ENCODE measurements around the gene CACNA1C.

DNA sequence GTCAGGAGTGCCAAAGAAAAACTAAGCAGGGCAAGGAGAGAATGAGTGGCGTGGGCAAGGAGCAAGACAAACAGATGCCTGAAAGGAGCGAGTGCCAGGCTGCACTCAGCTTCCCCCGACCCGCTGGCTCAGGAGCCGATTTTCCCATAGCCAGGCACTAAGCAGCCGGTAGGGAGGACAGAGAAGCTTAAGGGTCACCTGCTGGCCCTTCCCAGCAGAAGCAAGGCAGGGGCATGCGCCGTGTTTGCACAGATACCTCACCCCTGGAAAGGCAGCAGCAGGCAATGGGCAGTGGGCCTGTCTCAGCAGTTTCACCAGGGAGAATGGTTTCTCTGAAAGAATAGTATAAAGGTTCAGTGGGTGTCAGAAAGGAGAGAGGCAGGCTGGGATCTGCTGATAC lies 637.1 kb downstream of the CACNA1C start:
- TF ChIP-seq CTCF (conservative IDR thresholded peaks at IDR 0.05; ENCODE audit: low read depth, low read length) (no peak), RAD21 (IDR thresholded peaks at IDR 0.05; ENCODE audit: low read length) (no peak), CEBPB (IDR thresholded peaks at IDR 0.05; ENCODE audit: low read depth, low read length) (no peak), POLR2A (IDR thresholded peaks at IDR 0.05; ENCODE audit: low read depth, low read length) (no peak), RCOR1 (IDR thresholded peaks at IDR 0.05; ENCODE audit: insufficient replicate concordance, low read length) (no peak), FOS (IDR thresholded peaks at IDR 0.05; ENCODE audit: low read depth, low read length) (no peak), ELK1 (IDR thresholded peaks at IDR 0.05; ENCODE audit: borderline replicate concordance, low read depth, low read length) (no peak), MAFK (IDR thresholded peaks at IDR 0.05; ENCODE audit: low read depth, low read length) (no peak)
- TF ChIP-seq, protein P1, sequence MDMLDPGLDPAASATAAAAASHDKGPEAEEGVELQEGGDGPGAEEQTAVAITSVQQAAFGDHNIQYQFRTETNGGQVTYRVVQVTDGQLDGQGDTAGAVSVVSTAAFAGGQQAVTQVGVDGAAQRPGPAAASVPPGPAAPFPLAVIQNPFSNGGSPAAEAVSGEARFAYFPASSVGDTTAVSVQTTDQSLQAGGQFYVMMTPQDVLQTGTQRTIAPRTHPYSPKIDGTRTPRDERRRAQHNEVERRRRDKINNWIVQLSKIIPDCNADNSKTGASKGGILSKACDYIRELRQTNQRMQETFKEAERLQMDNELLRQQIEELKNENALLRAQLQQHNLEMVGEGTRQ (IDR thresholded peaks at IDR 0.05; ENCODE audit: low read depth, low read length), result no peak

Data from IMR-90 (cell line).